ENCODE measurements around the gene WASHC2A. TPM values are rescaled to one million over a fixed set of nuclear protein-coding genes. Genes with fewer than 3 reads are reported as not detected.
"Not testable (repeated sequence)": the region's sequence is repeated elsewhere in the genome, so short reads cannot be mapped to it uniquely, and the experiment has no call there.

WASHC2A gene
- total RNA-seq, 1 donor from 2014 or later, result 13.5 TPM

DNA sequence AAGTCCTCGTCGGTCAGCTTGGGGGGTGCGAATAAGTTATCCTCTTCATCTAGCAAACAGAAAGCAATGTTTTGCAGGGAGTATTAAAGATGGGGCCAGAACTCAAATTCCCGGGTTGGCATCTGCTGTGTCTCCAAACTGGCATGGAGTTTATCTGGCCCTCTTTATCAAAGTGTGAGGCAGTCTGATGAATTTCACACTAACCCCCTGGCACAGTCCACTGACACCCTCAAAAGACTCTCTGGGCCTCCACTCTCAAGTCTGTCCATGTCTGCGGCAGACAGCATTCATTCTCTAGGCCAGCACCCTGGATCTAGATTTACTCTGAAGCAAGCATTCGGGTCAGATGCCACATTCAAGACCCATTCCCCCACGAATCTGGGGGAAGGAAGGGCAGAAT is 6.2 kb upstream of the WASHC2A start:
- H3K27me3 ChIP-seq; H3K36me3 ChIP-seq; H3K9me3 ChIP-seq; H3K4me3 ChIP-seq; H3K4me1 ChIP-seq; H3K27ac ChIP-seq; DNase-seq (ENCODE audit: low spot score in 2 of 2): not testable (repeated sequence)
- intact Hi-C loops (cut with DNase I), result loop anchor here (10.0 kb wide), 1 partner anchor 467 kb away; no protein-coding TSS in a partner anchor

DNA sequence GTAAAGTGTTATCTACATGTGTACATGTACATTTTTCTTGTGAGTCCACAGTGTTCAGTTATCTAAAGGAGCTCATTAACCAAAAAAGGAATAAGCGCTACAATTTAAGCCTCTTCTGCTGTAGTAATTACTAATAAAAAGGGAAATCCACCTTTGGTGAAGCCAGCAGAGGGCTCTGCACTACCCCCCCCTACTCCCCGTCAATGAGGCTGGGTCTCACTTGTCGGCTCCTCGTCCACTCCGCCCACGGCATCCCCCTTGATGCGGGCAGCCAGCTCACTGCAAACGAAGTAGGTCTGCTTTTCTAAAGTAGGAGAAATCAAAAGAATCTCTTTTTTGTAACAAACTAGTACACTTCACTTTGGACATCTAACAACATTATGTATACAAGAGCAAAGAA is 4.7 kb upstream of the WASHC2A start:
- H3K4me3 ChIP-seq, result no peak overlapping the region
- peaks cover 0 to 4% of the 10 kb centered on the region in 2 donors for H3K4me1 ChIP-seq
- TF ChIP-seq CTCF (IDR thresholded peaks at IDR 0.05), result no peak
- H3K27me3 ChIP-seq, result no peaks in the 10 kb centered on the region
- intact Hi-C loops (cut with DNase I), result loop anchor here (10.0 kb wide), 1 partner anchor 468 kb away; no protein-coding TSS in a partner anchor
- no peak for DNase-seq (ENCODE audit: low spot score in 2 of 2)
- H3K9me3 ChIP-seq, result no peaks in the 10 kb centered on the region
- H3K27ac ChIP-seq, result no peak overlapping the region
- H3K36me3 ChIP-seq, result no peaks in the 10 kb centered on the region

DNA sequence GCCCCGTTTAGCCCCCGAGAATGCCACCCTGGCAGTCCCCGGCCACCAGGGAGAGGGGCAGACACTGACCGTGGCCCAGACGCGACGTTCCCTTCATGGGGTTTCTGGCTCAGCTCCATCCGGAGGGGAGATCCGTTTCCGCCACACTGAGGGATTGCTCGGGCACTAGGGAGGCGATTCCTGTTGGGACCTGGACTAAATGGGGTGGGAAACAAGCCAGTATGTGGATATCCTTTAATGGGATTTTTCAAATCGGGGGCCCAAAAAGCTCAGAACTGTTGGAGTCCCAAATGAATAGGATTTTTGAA is 552 bp downstream of the WASHC2A start:
- peak overlapping the region; percentile 57 to 70 for H3K27ac ChIP-seq
- DNase-seq (ENCODE audit: low spot score in 2 of 2); H3K4me1 ChIP-seq; H3K36me3 ChIP-seq; H3K27me3 ChIP-seq; H3K9me3 ChIP-seq: not testable (repeated sequence)
- peak overlapping the region; percentile 77 to 97 for H3K4me3 ChIP-seq
- intact Hi-C loops (cut with DNase I), result loop anchor here (10.0 kb wide), 1 partner anchor 474 kb away; no protein-coding TSS in a partner anchor

DNA sequence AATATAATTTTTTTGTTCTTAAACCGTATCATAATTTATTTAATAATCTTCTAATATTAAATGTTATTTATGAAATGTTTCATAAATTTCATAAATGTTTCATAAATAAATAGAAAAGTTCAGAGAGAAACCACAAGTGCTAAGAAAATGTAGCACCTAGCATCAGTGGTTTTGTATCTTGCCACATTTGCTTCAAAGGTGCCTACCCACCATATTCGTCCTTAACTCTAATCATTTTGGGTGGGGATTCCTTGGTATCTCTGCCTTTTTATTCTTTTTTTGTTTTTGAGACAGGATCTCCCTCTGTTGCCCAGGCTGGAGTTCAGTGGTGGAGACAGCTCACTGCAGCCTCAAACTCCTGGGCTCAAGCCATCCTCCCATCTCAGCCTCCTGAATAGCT is 7.4 kb downstream of the WASHC2A start:
- intact Hi-C loops (cut with DNase I); H3K4me3 ChIP-seq; DNase-seq (ENCODE audit: low spot score in 2 of 2); H3K27ac ChIP-seq; H3K4me1 ChIP-seq; H3K27me3 ChIP-seq; H3K9me3 ChIP-seq: not testable (repeated sequence)
- peaks cover 0 to 17% of the 10 kb centered on the region in 2 donors for H3K36me3 ChIP-seq

- H3K27ac ChIP-seq; H3K4me3 ChIP-seq; intact Hi-C loops (cut with DNase I); H3K4me1 ChIP-seq; DNase-seq (ENCODE audit: low spot score in 2 of 2); H3K9me3 ChIP-seq; H3K27me3 ChIP-seq: not testable (repeated sequence)
- TF ChIP-seq CTCF (IDR thresholded peaks at IDR 0.05), result peak in 1 of 3 experiments; percentile 7
- H3K36me3 ChIP-seq, result peaks cover 0 to 17% of the 10 kb centered on the region in 2 donors
These were observed 7.8 kb downstream of the WASHC2A start for GRCh38 chr10:50075544-50075943.

DNA sequence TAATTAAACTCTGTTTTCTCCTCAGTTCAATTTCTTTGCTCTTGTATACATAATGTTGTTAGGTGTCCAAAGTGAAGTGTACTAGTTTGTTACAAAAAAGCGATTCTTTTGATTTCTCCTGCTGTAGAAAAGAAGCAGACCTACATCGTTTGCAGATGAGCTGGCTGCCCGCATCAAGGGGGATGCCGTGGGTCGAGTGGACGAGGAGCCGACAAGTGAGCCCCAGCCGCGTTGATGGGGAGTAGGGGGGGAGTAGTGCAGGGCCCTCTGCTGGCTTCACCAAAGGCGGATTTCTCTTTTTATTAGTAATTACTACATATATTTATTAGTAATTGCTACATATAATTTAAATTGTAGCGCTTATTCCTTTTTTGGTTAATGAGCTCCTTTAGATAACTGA is 23.6 kb downstream of the WASHC2A start:
- H3K4me3 ChIP-seq; DNase-seq (ENCODE audit: low spot score in 2 of 2); H3K9me3 ChIP-seq; H3K4me1 ChIP-seq; H3K27ac ChIP-seq; intact Hi-C loops (cut with DNase I); H3K27me3 ChIP-seq: not testable (repeated sequence)
- peaks cover 0 to 16% of the 10 kb centered on the region in 2 donors for H3K36me3 ChIP-seq

- H3K27ac ChIP-seq; DNase-seq (ENCODE audit: low spot score in 2 of 2); intact Hi-C loops (cut with DNase I); H3K9me3 ChIP-seq; H3K36me3 ChIP-seq; H3K4me3 ChIP-seq; H3K27me3 ChIP-seq; H3K4me1 ChIP-seq: not testable (repeated sequence)
These were observed 25.2 kb downstream of the WASHC2A start for GRCh38 chr10:50092928-50093327.

- H3K4me1 ChIP-seq; H3K36me3 ChIP-seq; intact Hi-C loops (cut with DNase I); H3K9me3 ChIP-seq; H3K27ac ChIP-seq; H3K4me3 ChIP-seq; DNase-seq (ENCODE audit: low spot score in 2 of 2); H3K27me3 ChIP-seq: not testable (repeated sequence)
These were observed 26.9 kb downstream of the WASHC2A start for GRCh38 chr10:50094630-50095029.

- DNase-seq (ENCODE audit: low spot score in 2 of 2); H3K27me3 ChIP-seq; H3K9me3 ChIP-seq; intact Hi-C loops (cut with DNase I); H3K4me1 ChIP-seq; H3K27ac ChIP-seq; H3K36me3 ChIP-seq; H3K4me3 ChIP-seq: not testable (repeated sequence)
These were observed 27.6 kb downstream of the WASHC2A start for GRCh38 chr10:50095402-50095801.

- peaks cover 8 to 19% of the 10 kb centered on the region in 2 donors for H3K36me3 ChIP-seq
- H3K27ac ChIP-seq; H3K4me1 ChIP-seq; H3K9me3 ChIP-seq; H3K27me3 ChIP-seq; intact Hi-C loops (cut with DNase I); DNase-seq (ENCODE audit: low spot score in 2 of 2); H3K4me3 ChIP-seq: not testable (repeated sequence)
These were observed 29.0 kb downstream of the WASHC2A start for GRCh38 chr10:50096722-50097121.

DNA sequence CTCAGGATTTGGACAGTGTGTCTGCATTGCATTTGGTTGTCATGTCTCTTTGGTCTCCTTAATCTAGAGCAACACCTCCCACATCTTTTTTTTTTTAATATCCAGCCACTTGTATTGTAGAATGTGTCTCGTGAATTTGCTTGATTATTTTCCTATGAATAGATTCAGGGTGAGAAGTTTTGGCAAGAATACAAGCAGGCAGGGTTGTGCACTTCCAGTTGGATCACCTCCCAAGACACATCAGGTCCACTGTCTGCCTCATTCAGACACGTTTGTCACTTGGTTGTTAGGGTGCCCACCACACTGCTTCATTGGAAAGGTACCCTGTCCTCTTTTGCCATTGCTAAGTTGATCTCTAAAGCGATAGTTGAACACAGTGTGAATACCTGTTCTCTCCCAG is 30.9 kb downstream of the WASHC2A start:
- not testable (repeated sequence) for H3K4me1 ChIP-seq
- peaks cover 12 to 28% of the 10 kb centered on the region in 2 donors for H3K36me3 ChIP-seq

GRCh38 chr10:50101139-50101582 is 33.4 kb downstream of the WASHC2A start:
- H3K4me1 ChIP-seq; intact Hi-C loops (cut with DNase I); H3K27me3 ChIP-seq; H3K4me3 ChIP-seq; H3K27ac ChIP-seq; H3K9me3 ChIP-seq; DNase-seq (ENCODE audit: low spot score in 2 of 2): not testable (repeated sequence)
- H3K36me3 ChIP-seq, result peaks cover 14 to 28% of the 10 kb centered on the region in 2 donors

More for the DNA sequence above, 30.9 kb downstream of the WASHC2A start:
- DNase-seq (ENCODE audit: low spot score in 2 of 2); intact Hi-C loops (cut with DNase I); H3K27ac ChIP-seq; H3K4me3 ChIP-seq; H3K27me3 ChIP-seq; H3K9me3 ChIP-seq: not testable (repeated sequence)

GRCh38 chr10:50101747-50102146 is 34.0 kb downstream of the WASHC2A start:
- H3K27me3 ChIP-seq; H3K4me3 ChIP-seq; H3K27ac ChIP-seq; DNase-seq (ENCODE audit: low spot score in 2 of 2); H3K9me3 ChIP-seq; H3K4me1 ChIP-seq; intact Hi-C loops (cut with DNase I): not testable (repeated sequence)
- H3K36me3 ChIP-seq, result peaks cover 14 to 28% of the 10 kb centered on the region in 2 donors

Measured in ascending aorta (tissue), 2 donors.